Panc1 (cell line): Measurements from ENCODE around the gene NKG7.
"Not testable (repeated sequence)": the region's sequence is repeated elsewhere in the genome, so short reads cannot be mapped to it uniquely, and the experiment has no call there.

Source experiments
- CTCF ChIP-seq: fragments of 450-650 bp; IDR thresholded peaks from 2 replicates; pipeline ENCODE4 v1.5.1; 2017; ENCODE audit warnings: mild to moderate bottlenecking
- POLR2AphosphoS5 ChIP-seq: IDR thresholded peaks from 2 replicates; pipeline ENCODE4 v1.6.1; 2012; ENCODE audit warnings: mild to moderate bottlenecking, low read depth, low read length, moderate library complexity
- TCF7L2 ChIP-seq: IDR thresholded peaks from 2 replicates; pipeline ENCODE4 v1.6.1; 2011; ENCODE audit warnings: mild to moderate bottlenecking, low read depth, low read length, inconsistent platforms

GRCh38 chr19:51416422-51416821 is 44.0 kb upstream of the NKG7 start:
- TF ChIP-seq CTCF, TCF7L2, POLR2AphosphoS5: not testable (repeated sequence)
